Fibroblast of skin of abdomen (primary cell): ENCODE data around the gene RYK.
"Not testable (repeated sequence)": the region's sequence is repeated elsewhere in the genome, so short reads cannot be mapped to it uniquely, and the experiment has no call there.

Experiments
- DNase-seq: peaks from one replicate; pipeline ENCODE4 v3.0.0-alpha.2; 2013

The RYK gene

DNA sequence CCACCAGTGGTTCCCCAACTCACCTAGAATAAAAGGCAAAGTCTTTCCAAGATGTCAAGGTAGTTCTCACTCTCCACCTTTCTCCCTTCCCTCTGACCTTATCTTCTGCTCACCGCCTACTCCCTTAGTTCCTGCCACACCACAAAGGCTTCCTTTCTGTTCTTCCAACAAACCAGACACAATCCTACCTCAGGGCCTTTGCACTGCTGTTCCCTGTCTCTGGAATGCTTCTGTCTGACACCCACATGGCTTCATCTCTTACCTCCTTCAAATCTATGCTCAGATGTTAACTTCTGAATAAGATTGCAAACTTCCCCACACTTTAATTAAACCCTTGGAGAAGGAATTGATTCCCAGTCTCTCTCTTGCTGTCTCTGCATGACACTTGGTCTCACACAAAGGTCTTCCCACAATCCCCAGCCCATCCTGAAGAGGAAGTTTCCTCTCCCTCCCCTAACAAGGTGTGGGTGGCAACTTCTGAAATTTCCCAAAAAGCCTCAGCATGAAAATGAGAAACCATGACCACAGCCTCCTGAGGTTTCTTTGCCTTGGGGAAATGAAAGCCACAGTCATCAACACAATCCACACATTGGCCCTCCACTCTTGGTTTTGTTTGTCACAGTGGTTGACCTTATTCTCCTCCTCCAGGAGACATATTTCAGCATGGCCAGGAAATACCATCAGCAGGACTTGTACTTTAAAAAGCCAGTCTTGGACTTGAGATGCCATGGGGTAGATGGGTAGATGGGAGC, 3.0 kb upstream of the RYK start:
- no peak for DNase-seq

GRCh38 chr3:134252766-134253165, 2.1 kb upstream of the RYK start:
- no peak for DNase-seq

GRCh38 chr3:134251731-134252391, 1.2 kb upstream of the RYK start:
- DNase-seq = no peak

DNA sequence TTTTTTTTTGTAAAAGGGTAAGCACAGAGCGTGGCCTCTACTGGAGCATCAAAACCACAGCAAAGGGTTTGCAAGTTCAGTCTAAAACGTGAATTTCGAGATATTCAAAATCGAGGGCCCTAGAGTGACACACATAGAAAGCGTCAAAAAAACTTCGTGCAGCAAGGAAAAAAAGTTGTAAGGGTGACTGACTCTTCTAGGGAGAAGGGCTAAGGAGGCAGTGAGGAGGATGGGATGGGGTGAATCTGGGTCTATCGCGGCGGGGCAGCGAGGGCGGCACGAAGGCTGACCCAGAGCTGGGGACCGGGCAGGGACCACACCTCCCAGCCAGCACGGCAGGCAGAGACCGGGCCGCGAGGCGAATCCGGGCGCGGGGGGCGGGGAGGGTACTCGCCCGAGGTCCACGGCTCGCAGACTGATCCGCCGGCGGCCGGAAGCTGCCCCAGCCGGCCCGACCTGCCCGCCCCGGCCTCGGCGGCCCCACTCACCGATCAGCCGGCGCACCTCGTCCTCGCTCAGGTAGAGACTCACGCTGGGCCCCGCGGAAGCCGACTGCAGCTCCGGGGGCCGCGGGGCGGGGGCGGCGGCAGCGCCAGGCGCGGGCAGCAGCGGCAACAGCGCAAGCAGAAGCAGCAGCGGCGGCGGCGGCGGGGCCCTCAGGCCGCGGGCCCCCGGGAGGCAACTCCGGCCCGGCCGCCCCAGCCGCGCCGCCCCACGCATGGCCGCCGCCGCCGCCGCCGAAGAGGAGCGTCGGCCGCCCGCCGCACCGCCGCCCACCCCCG, 533 bp downstream of the RYK start:
- DNase-seq = peak; percentile 41

DNA sequence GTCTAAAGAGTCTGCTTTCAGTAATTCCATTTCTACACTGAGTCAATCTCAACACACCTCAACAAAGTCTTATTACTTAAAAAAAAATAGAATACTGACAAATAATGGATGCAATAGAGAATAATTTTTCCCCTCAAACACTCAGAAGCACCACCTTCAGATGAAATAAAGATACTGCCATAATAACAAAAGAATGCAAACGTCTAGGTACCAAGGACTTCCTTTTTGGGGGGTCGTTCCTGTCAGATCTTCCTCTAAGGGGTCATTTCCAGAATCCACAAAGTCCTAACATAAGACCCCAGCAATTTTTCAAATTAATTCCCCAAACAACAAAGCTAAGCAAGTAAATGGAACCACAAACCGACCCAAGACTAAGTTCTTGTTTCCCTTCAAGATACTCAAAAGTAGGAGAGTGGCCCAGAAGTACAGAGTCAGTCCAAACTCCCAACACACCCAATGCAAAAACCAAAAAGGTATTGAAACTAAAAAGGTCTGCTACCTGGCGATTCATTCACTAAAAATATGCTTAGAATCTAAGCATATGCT, 1.3 kb downstream of the RYK start:
- DNase-seq = no peak

DNA sequence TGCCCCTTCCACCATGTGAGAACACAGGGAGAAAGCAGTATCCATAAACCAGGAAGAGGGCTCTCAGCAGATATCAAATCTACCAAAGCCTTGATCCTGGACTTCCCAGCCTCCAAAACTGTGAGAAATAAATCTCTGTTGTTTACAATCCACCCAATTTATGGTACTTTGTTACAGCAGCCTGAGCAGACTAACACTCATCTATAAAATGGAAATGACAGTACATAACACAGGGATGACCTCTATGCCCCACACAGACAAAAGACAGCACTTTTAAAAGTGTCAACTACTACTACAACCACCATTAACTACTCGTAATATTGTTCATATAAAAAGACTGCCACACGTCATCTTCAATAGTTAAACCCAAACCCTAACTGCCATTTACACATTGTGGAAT, 5.7 kb downstream of the RYK start:
- no peak for DNase-seq

DNA sequence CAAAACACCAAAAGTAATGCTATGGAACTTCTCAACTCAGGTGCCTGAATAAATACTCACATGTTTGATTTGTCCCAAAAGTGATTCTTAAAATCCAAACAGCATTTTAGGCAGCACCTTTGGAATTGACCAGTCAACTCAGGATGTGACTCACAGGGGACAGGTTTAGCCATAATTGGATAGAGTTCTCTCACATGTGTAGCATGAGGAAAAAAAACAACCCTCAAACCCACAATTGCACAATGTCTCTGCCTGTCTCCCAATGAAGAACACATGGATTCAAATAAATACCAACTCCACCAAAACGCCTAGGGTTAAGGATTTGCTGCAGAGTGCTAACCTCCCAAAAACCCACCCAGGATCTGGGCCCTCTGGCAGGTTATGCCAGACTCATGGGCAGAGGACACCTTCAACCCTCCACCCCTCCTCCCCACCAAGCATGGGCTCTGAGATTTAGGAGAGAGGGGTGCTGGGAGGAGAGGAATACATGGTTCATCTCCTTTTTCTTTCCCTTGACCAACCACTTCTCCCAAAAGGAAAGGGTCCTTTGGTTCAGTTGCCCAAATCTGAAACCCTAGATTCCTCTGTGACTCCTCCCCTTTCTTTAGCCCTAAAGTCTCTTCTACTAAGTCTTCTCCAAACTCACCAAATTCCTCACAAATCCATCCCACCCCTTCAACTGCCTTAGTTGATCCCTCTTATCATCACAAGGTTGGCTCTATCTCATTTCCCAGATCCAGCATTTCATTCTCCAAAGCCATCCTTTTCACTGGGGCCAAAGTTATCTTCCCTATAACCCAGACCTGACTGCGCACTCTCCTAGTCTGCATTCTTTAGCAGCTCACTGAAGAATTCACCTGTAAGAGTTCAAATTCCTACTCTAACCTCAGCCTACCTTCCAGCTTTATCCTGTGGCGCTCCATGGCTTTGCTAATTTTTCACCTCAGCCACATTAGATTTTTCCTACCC, 7.7 kb downstream of the RYK start:
- DNase-seq = peak; percentile 87

DNA sequence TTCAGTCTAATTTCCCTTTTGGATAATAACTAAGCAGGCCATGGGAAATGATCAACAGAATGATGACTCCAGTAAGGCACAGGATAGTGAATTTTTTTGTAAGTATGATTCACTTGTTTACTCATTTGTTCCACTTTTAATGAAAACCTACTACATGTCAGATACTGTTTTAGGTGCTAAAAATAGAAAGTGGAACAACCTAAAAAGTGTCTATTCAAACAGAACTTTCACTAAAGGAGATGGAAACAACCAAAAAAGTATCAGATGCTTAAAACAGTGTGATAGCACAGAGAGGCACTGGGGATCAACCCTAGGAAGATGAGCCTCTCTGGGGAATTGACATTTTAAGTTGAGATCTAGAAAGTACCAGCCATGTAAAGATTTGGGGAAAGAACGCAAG, 11.1 kb downstream of the RYK start:
- DNase-seq = no peak

- no peak for DNase-seq
Observed at GRCh38 chr3:134237454-134238145, 13.1 kb downstream of the RYK start.

GRCh38 chr3:134236505-134237170, 14.0 kb downstream of the RYK start:
- peak; percentile 15 for DNase-seq

GRCh38 chr3:134235577-134236076, 15.0 kb downstream of the RYK start:
- DNase-seq = no peak

- DNase-seq = no peak
Observed at GRCh38 chr3:134232951-134233350, 17.7 kb downstream of the RYK start.

DNA sequence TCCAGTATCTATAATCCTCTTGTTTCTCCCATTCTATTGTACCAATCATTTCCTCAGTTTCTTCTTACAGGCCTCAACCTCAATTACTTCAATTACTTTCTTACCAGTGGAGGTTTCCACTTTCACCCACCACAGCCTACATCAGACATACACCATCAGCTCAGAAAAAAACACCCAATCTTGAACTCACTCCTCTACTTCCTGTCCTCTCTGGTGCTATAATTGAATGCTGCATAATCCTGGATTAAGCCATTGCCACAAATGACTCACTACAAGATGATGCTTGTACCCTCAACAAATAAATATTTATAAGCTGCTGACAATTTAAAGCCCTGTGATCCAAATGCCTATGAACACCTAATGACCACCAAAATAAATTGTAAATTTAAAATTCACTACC, 18.5 kb downstream of the RYK start:
- DNase-seq = peak; percentile 35

GRCh38 chr3:134231131-134231530, 19.5 kb downstream of the RYK start:
- no peak for DNase-seq

GRCh38 chr3:134229038-134229437, 21.6 kb downstream of the RYK start:
- DNase-seq = no peak

DNA sequence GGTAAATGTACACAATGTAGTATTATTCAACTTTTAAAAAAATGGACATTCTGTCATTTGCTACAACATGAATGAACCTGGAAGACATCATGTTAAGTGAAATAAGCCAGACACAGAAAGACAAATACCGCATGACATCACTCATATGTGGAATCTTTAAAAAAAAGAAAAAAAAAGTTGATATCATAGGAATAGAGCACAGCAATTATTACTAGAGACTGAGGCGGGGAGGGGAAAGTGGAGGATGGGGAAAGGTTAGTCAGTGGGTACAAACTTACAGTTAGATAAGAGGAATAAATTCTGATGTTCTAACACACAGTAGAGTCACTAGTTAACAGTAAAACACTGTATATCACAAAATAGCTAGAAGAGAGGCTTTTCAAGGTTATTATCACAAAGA, 22.2 kb downstream of the RYK start:
- no peak for DNase-seq

DNA sequence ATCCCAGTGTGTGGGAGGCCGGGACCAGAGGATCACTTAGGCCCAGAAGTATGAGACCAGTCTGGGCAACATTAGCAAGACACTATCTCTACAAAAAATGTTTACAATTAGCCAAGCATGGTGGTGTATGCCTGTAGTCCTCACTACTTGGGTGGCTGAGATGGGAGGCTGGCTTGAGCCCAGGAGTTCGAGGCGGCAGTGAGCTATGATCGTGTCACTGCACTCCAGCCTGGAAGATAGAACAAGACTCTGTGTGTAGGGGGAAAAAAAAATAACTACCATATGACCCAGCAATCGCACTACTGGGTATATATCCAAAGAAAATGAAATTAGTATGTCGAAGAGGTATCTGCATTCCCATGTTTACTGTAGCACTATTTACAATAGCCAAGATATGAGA, 22.6 kb downstream of the RYK start:
- no peak for DNase-seq

DNA sequence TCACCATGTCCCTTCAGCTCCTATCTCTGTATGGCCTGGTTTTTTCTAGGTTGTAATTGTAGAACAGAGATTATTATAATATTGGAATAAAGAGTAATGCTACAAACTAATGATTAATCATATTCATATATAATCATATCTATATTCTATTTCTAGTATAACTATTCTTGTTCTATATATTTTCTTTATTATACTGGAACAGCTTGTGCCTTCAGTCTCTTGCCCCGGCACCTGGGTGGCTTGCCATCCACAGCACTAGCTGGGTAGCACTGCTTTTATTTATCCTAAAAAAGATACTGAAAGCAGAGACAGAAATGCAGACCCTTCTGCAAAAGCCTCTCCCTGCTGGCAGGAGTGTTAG, 25.9 kb downstream of the RYK start:
- not testable (repeated sequence) for DNase-seq

GRCh38 chr3:134222835-134223234, 27.8 kb downstream of the RYK start:
- DNase-seq = no peak

DNA sequence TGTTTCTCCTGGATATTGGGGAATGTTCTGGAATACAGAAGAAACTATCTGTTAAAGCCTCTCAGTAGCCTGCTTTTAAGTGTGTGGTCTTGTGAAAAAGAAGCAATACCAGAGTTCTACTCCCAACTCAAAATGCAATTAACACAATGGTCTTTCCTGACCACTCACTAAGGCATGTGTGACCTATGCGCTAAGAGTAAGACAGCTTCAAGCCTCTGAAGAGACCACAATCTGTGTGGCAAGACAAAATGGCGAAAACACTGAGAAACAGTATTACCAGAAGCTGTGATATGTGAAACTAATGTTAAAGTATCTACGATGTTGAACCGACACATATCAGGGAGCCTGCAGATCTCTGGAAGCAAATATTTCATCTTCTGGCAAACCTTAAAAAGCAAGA, 33.8 kb downstream of the RYK start:
- DNase-seq = no peak
